ENCODE measurements around the gene KRTAP10-12. TPM values are rescaled to one million over a fixed set of nuclear protein-coding genes. Genes with fewer than 3 reads are reported as not detected.

Gene KRTAP10-12
- total RNA-seq, 1 experiment from 2014 or later: not detected

DNA sequence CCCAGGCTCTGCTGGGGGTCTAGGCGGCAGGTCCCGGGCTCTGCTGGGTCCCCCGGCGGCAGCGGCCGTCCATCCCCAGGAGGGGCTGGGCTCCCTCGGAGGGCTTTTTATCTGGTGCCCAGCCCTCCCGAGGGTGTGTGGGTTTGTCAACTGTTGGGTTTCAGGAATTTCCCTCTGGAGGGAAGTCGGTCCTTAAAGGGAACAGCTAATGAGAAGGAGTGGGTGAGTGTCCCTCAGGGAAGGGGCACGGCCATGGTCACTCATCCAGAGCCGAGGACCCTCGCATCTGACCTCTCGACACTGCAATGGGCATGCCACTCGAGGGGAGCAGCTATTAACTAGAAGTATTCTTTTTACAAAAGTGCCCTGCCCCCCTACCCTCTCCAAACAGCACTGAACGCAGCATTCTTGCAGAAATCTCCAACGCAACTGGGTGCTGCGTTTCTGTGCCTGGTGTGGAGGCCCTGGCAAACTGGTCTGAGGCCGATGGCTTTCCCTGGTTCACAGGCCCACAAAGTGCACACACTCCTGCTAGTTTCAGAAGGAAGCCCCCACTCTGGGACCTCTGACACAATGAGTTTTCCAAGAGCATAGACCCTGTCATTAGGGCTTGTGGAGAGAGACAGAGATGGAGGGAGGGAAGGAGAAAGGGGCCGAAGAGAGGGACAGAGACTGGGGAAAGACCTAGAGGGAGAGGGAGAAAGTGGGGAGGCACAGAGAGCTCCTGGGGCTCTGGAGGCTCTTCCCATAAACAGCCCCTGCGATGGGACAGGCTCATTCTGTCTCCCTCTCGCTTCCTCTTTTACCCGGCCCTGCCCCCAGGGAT lies 15.4 kb downstream of the KRTAP10-12 start:
- Histone ChIP-seq H3K9ac (ENCODE audit: low read length) (no peak overlapping the region), H3K4me2 (ENCODE audit: low read length) (no peak overlapping the region), H4K20me1 (ENCODE audit: low read length) (no peaks in the 10 kb centered on the region), H3K27me3 (ENCODE audit: low read length) (peaks cover 11% of the 10 kb centered on the region; the same call in 1 of the 2 replicates), H3K36me3 (ENCODE audit: low read depth, low read length) (no peaks in the 10 kb centered on the region), H3K27ac (ENCODE audit: low read length) (no peak overlapping the region), H3K79me2 (ENCODE audit: low read length) (no peaks in the 10 kb centered on the region), H3F3A (ENCODE audit: low read length, unreplicated experiment) (no peaks in the 10 kb centered on the region), H3K4me1 (ENCODE audit: insufficient read depth, low read length) (peaks cover 12% of the 10 kb centered on the region; the same call in 1 of the 2 replicates), H3K4me3 (ENCODE audit: low read length) (no peak overlapping the region), H2AFZ (ENCODE audit: low read length) (no peak overlapping the region), H3K9me2 (replicated peaks; ENCODE audit: low read length) (no peaks in the 10 kb centered on the region), H3K9me3 (ENCODE audit: low read length) (no peaks in the 10 kb centered on the region)
- BruUV-seq (replicated peaks): no TSS peak
- no peak for DNase-seq
- no peak for ATAC-seq
- ChIA-PET CTCF (no interaction called here), POLR2A (ENCODE audit: unreplicated experiment) (no interaction called here)
- no peak for TF ChIP-seq EZH2 (IDR thresholded peaks at IDR 0.05; ENCODE audit: low read length, unreplicated experiment)
- no peak for TF ChIP-seq EZH2phosphoT487 (IDR thresholded peaks at IDR 0.05; ENCODE audit: borderline replicate concordance, low read length)
- TF ChIP-seq, protein P1, sequence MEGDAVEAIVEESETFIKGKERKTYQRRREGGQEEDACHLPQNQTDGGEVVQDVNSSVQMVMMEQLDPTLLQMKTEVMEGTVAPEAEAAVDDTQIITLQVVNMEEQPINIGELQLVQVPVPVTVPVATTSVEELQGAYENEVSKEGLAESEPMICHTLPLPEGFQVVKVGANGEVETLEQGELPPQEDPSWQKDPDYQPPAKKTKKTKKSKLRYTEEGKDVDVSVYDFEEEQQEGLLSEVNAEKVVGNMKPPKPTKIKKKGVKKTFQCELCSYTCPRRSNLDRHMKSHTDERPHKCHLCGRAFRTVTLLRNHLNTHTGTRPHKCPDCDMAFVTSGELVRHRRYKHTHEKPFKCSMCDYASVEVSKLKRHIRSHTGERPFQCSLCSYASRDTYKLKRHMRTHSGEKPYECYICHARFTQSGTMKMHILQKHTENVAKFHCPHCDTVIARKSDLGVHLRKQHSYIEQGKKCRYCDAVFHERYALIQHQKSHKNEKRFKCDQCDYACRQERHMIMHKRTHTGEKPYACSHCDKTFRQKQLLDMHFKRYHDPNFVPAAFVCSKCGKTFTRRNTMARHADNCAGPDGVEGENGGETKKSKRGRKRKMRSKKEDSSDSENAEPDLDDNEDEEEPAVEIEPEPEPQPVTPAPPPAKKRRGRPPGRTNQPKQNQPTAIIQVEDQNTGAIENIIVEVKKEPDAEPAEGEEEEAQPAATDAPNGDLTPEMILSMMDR (conservative IDR thresholded peaks at IDR 0.05; ENCODE audit: low read depth, low read length): no peak
- intact Hi-C loops (cut with micrococcal nuclease): loop anchor here (5.0 kb wide), 1 partner anchor 75 kb away; no protein-coding TSS in a partner anchor

DNA sequence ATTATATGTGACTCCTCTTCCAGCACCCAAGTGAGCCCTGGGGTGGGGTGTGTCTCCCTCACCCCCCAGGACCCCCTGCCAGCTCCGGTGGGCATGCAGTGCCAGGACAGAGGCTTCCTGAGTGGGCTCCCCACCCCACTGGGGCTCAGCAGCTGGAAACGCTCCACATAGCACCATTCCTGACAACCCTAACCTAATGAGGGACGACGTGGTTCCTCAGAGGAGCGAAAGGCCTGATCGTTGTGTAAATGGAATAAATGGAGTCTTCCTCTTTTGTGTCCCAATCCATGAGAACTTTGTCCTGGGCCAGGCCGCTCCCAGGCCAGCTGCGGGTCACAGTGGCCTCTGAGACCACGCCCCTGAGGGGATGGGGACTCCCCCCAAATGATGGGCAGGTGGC lies 16.2 kb downstream of the KRTAP10-12 start:
- no peak overlapping the region for H3K4me3 ChIP-seq (ENCODE audit: low read length)
- CTCF ChIA-PET: no interaction called here
- no TSS peak for BruUV-seq (replicated peaks)
- no peak overlapping the region for H3K27ac ChIP-seq (ENCODE audit: low read length)
- intact Hi-C loops (cut with micrococcal nuclease): loop anchor here (5.0 kb wide), 1 partner anchor 74 kb away; no protein-coding TSS in a partner anchor
- no peak for DNase-seq
- POLR2A ChIA-PET (ENCODE audit: unreplicated experiment): interaction anchor here (0.7 kb wide), 1 partner anchor 11 kb away, joined by 4 read pairs; no protein-coding TSS in a partner anchor
- H3K9me2 ChIP-seq (replicated peaks; ENCODE audit: low read length): no peaks in the 10 kb centered on the region
- H2AFZ ChIP-seq (ENCODE audit: low read length): no peak overlapping the region
- peaks cover 11% of the 10 kb centered on the region; the same call in 1 of the 2 replicates for H3K27me3 ChIP-seq (ENCODE audit: low read length)
- no peak for ATAC-seq
- no peak overlapping the region for H3K9ac ChIP-seq (ENCODE audit: low read length)
- H4K20me1 ChIP-seq (ENCODE audit: low read length): no peaks in the 10 kb centered on the region
- no peaks in the 10 kb centered on the region for H3F3A ChIP-seq (ENCODE audit: low read length, unreplicated experiment)
- H3K9me3 ChIP-seq (ENCODE audit: low read length): no peaks in the 10 kb centered on the region
- no peak for TF ChIP-seq EZH2 (IDR thresholded peaks at IDR 0.05; ENCODE audit: low read length, unreplicated experiment)
- H3K4me2 ChIP-seq (ENCODE audit: low read length): no peak overlapping the region
- no peaks in the 10 kb centered on the region for H3K79me2 ChIP-seq (ENCODE audit: low read length)
- H3K4me1 ChIP-seq (ENCODE audit: insufficient read depth, low read length): peaks cover 12% of the 10 kb centered on the region; the same call in 1 of the 2 replicates
- no peaks in the 10 kb centered on the region for H3K36me3 ChIP-seq (ENCODE audit: low read depth, low read length)

DNA sequence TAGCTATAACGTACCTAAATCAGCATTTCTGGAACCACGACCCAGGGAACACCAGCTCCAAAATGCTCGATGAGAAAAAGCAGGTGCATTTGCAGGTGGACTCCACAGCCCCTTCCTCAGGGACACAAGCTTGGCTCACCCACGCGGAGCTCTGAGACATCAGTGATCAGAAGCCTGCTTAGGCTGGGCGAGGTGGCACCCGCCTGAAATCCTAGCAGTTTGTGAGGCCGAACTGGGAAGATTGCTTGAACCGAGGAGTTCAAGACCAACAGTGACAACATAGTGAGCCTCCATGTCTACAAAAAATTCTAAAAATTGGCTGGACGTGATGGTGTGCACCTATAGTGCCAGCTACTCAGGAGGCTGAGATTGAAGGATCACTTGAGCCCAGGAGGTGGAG lies 16.9 kb downstream of the KRTAP10-12 start:
- POLR2A ChIA-PET (ENCODE audit: unreplicated experiment): interaction anchor here (0.7 kb wide), 1 partner anchor 10 kb away, joined by 4 read pairs; no protein-coding TSS in a partner anchor

More for the DNA sequence above, 16.9 kb downstream of the KRTAP10-12 start:
- BruUV-seq (replicated peaks): no TSS peak
- Histone ChIP-seq H3K4me1 (ENCODE audit: insufficient read depth, low read length) (peaks cover 12% of the 10 kb centered on the region; the same call in 1 of the 2 replicates), H3K9me2 (replicated peaks; ENCODE audit: low read length) (no peaks in the 10 kb centered on the region), H3K27ac (ENCODE audit: low read length) (no peak overlapping the region), H3K4me2 (ENCODE audit: low read length) (no peak overlapping the region), H3K9me3 (ENCODE audit: low read length) (no peaks in the 10 kb centered on the region), H3K79me2 (ENCODE audit: low read length) (no peaks in the 10 kb centered on the region), H2AFZ (ENCODE audit: low read length) (no peak overlapping the region), H4K20me1 (ENCODE audit: low read length) (no peaks in the 10 kb centered on the region), H3K4me3 (ENCODE audit: low read length) (no peak overlapping the region), H3F3A (ENCODE audit: low read length, unreplicated experiment) (no peaks in the 10 kb centered on the region), H3K36me3 (ENCODE audit: low read depth, low read length) (no peaks in the 10 kb centered on the region), H3K9ac (ENCODE audit: low read length) (no peak overlapping the region), H3K27me3 (ENCODE audit: low read length) (peaks cover 11% of the 10 kb centered on the region; the same call in 1 of the 2 replicates)
- no peak for ATAC-seq
- TF ChIP-seq, protein P1 (conservative IDR thresholded peaks at IDR 0.05; ENCODE audit: low read depth, low read length): no peak
- TF ChIP-seq EZH2 (IDR thresholded peaks at IDR 0.05; ENCODE audit: low read length, unreplicated experiment) (no peak), EZH2phosphoT487 (IDR thresholded peaks at IDR 0.05; ENCODE audit: borderline replicate concordance, low read length) (no peak)
- intact Hi-C loops (cut with micrococcal nuclease): loop anchor here (5.0 kb wide), 1 partner anchor 73 kb away; no protein-coding TSS in a partner anchor
- CTCF ChIA-PET: no interaction called here
- no peak for DNase-seq
